ENCODE data around the gene DEFB128. TPM values are rescaled to one million over a fixed set of nuclear protein-coding genes. Genes with fewer than 3 reads are reported as not detected.

Gene DEFB128
- total and polyA plus RNA-seq, 2 experiments from 2014 or later, result not detected

DNA sequence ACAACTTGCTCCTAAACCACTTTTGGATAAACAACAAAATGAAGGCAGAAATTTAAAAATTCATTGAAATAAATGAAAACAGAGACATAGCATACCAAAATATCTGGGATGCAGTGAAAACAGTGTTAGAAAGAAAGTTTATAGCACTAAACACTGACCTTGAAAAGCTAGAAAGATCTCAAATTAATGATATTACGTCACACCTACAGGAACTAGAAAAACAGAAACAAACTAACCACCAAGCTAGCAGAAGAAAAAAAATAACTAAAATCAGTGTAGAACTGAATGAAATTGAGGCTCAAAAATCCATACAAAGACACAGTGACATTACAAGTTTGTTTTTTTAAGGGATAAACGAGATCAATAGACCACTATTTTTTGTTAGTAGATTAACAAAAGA, 5.2 kb downstream of the DEFB128 start (continued):
- TF ChIP-seq, protein P1, sequence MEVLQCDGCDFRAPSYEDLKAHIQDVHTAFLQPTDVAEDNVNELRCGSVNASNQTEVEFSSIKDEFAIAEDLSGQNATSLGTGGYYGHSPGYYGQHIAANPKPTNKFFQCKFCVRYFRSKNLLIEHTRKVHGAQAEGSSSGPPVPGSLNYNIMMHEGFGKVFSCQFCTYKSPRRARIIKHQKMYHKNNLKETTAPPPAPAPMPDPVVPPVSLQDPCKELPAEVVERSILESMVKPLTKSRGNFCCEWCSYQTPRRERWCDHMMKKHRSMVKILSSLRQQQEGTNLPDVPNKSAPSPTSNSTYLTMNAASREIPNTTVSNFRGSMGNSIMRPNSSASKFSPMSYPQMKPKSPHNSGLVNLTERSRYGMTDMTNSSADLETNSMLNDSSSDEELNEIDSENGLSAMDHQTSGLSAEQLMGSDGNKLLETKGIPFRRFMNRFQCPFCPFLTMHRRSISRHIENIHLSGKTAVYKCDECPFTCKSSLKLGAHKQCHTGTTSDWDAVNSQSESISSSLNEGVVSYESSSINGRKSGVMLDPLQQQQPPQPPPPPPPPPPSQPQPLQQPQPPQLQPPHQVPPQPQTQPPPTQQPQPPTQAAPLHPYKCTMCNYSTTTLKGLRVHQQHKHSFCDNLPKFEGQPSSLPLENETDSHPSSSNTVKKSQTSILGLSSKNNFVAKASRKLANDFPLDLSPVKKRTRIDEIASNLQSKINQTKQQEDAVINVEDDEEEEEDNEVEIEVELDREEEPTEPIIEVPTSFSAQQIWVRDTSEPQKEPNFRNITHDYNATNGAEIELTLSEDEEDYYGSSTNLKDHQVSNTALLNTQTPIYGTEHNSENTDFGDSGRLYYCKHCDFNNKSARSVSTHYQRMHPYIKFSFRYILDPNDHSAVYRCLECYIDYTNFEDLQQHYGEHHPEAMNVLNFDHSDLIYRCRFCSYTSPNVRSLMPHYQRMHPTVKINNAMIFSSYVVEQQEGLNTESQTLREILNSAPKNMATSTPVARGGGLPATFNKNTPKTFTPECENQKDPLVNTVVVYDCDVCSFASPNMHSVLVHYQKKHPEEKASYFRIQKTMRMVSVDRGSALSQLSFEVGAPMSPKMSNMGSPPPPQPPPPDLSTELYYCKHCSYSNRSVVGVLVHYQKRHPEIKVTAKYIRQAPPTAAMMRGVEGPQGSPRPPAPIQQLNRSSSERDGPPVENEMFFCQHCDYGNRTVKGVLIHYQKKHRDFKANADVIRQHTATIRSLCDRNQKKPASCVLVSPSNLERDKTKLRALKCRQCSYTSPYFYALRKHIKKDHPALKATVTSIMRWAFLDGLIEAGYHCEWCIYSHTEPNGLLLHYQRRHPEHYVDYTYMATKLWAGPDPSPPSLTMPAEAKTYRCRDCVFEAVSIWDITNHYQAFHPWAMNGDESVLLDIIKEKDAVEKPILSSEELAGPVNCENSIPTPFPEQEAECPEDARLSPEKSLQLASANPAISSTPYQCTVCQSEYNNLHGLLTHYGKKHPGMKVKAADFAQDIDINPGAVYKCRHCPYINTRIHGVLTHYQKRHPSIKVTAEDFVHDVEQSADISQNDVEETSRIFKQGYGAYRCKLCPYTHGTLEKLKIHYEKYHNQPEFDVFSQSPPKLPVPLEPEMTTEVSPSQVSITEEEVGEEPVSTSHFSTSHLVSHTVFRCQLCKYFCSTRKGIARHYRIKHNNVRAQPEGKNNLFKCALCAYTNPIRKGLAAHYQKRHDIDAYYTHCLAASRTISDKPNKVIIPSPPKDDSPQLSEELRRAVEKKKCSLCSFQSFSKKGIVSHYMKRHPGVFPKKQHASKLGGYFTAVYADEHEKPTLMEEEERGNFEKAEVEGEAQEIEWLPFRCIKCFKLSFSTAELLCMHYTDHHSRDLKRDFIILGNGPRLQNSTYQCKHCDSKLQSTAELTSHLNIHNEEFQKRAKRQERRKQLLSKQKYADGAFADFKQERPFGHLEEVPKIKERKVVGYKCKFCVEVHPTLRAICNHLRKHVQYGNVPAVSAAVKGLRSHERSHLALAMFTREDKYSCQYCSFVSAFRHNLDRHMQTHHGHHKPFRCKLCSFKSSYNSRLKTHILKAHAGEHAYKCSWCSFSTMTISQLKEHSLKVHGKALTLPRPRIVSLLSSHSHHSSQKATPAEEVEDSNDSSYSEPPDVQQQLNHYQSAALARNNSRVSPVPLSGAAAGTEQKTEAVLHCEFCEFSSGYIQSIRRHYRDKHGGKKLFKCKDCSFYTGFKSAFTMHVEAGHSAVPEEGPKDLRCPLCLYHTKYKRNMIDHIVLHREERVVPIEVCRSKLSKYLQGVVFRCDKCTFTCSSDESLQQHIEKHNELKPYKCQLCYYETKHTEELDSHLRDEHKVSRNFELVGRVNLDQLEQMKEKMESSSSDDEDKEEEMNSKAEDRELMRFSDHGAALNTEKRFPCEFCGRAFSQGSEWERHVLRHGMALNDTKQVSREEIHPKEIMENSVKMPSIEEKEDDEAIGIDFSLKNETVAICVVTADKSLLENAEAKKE (CRISPR knock-in tag; IDR thresholded peaks at IDR 0.05), result no peak
- TF ChIP-seq CREB1 (CRISPR knock-in tag; IDR thresholded peaks at IDR 0.05; ENCODE audit: low read depth) (no peak), STAT1 (IDR thresholded peaks at IDR 0.05; ENCODE audit: unreplicated experiment) (no peak)

DNA sequence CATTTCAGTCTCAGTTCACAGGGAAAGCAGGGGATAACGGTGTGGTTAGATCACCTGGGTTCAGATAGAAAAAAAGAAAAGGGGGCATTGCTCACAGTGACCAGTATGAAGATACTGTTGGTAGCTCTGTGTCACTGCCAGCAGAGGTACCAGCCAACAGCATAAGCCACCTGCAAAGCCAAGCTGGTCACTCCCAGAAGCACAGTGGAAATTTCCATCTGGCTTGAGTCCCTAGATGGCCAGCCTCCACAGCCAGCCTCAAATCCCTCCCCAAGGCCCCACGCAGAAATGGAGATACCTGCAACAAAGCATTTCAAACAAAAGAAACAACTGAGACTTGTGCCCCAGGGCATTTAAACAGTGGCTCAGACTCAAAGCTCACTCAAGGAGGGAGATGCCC, 20.6 kb downstream of the DEFB128 start:
- H3F3A ChIP-seq (replicated peaks; ENCODE audit: low read depth), result no peaks in the 10 kb centered on the region
- H3K27ac ChIP-seq (ENCODE audit: low read depth), result no peak overlapping the region
- Mint-ChIP-seq H3K27me3 (ENCODE audit: insufficient read depth, low read depth, poor library complexity) (no peaks in the 10 kb centered on the region), H3K4me3 (no peak overlapping the region), H3K27ac (no peak overlapping the region), H3K4me1 (no peaks in the 10 kb centered on the region), H3K36me3 (ENCODE audit: low read depth) (no peaks in the 10 kb centered on the region), H3K9me3 (no peaks in the 10 kb centered on the region)
- H3K4me1 ChIP-seq (ENCODE audit: insufficient read depth), result no peaks in the 10 kb centered on the region
- H3K9me2 ChIP-seq (ENCODE audit: insufficient read depth), result no peaks in the 10 kb centered on the region
- H3K4me2 ChIP-seq, result no peak overlapping the region
- H2AFZ ChIP-seq, result no peak overlapping the region
- H4K20me1 ChIP-seq (replicated peaks; ENCODE audit: insufficient read depth), result no peaks in the 10 kb centered on the region
- TF ChIP-seq POLR2AphosphoS5 (IDR thresholded peaks at IDR 0.05; ENCODE audit: low read depth) (no peak), ZNF114 (CRISPR knock-in tag; IDR thresholded peaks at IDR 0.05) (no peak), NANOG (IDR thresholded peaks at IDR 0.05; ENCODE audit: borderline replicate concordance) (no peak), STAT1 (IDR thresholded peaks at IDR 0.05; ENCODE audit: unreplicated experiment) (no peak)
- TF ChIP-seq, protein P2, sequence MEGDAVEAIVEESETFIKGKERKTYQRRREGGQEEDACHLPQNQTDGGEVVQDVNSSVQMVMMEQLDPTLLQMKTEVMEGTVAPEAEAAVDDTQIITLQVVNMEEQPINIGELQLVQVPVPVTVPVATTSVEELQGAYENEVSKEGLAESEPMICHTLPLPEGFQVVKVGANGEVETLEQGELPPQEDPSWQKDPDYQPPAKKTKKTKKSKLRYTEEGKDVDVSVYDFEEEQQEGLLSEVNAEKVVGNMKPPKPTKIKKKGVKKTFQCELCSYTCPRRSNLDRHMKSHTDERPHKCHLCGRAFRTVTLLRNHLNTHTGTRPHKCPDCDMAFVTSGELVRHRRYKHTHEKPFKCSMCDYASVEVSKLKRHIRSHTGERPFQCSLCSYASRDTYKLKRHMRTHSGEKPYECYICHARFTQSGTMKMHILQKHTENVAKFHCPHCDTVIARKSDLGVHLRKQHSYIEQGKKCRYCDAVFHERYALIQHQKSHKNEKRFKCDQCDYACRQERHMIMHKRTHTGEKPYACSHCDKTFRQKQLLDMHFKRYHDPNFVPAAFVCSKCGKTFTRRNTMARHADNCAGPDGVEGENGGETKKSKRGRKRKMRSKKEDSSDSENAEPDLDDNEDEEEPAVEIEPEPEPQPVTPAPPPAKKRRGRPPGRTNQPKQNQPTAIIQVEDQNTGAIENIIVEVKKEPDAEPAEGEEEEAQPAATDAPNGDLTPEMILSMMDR (conservative IDR thresholded peaks at IDR 0.05; ENCODE audit: low read depth in 2 of 2), result no peak
- TF ChIP-seq, protein P3, sequence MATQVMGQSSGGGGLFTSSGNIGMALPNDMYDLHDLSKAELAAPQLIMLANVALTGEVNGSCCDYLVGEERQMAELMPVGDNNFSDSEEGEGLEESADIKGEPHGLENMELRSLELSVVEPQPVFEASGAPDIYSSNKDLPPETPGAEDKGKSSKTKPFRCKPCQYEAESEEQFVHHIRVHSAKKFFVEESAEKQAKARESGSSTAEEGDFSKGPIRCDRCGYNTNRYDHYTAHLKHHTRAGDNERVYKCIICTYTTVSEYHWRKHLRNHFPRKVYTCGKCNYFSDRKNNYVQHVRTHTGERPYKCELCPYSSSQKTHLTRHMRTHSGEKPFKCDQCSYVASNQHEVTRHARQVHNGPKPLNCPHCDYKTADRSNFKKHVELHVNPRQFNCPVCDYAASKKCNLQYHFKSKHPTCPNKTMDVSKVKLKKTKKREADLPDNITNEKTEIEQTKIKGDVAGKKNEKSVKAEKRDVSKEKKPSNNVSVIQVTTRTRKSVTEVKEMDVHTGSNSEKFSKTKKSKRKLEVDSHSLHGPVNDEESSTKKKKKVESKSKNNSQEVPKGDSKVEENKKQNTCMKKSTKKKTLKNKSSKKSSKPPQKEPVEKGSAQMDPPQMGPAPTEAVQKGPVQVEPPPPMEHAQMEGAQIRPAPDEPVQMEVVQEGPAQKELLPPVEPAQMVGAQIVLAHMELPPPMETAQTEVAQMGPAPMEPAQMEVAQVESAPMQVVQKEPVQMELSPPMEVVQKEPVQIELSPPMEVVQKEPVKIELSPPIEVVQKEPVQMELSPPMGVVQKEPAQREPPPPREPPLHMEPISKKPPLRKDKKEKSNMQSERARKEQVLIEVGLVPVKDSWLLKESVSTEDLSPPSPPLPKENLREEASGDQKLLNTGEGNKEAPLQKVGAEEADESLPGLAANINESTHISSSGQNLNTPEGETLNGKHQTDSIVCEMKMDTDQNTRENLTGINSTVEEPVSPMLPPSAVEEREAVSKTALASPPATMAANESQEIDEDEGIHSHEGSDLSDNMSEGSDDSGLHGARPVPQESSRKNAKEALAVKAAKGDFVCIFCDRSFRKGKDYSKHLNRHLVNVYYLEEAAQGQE (IDR thresholded peaks at IDR 0.05; ENCODE audit: unreplicated experiment), result no peak
- TF ChIP-seq, protein P4, sequence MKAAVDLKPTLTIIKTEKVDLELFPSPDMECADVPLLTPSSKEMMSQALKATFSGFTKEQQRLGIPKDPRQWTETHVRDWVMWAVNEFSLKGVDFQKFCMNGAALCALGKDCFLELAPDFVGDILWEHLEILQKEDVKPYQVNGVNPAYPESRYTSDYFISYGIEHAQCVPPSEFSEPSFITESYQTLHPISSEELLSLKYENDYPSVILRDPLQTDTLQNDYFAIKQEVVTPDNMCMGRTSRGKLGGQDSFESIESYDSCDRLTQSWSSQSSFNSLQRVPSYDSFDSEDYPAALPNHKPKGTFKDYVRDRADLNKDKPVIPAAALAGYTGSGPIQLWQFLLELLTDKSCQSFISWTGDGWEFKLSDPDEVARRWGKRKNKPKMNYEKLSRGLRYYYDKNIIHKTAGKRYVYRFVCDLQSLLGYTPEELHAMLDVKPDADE (IDR thresholded peaks at IDR 0.05), result no peak
- no peaks in the 10 kb centered on the region for H3K79me2 ChIP-seq (replicated peaks; ENCODE audit: insufficient read depth)
- no peak overlapping the region for H3K4me3 ChIP-seq
- H3K27me3 ChIP-seq (ENCODE audit: insufficient read depth), result no peaks in the 10 kb centered on the region; the same call in 1 of the 2 replicates
- no peaks in the 10 kb centered on the region for H3K36me3 ChIP-seq (ENCODE audit: insufficient read depth)
- no peak for ATAC-seq
- no peak for DNase-seq (ENCODE audit: low spot score)

Measured in GM23338 (cell line).